Stimulated activated CD4-positive, alpha-beta T cell treated with anti-CD3 and anti-CD28 coated beads, Interleukin-2, amount 100 ng/mL, for 48 hours (primary cell): ENCODE measurements around the gene RAB42.
"Not testable (repeated sequence)": the region's sequence is repeated elsewhere in the genome, so short reads cannot be mapped to it uniquely, and the experiment has no call there.

ENCODE experiments used
- DNase-seq, 2 donors: peaks; one replicate each; pipeline ENCODE4 v3.0.0-alpha.2; 2020

Gene RAB42

GRCh38 chr1:28586585-28587391 is 5.3 kb upstream of the RAB42 start:
- not testable (repeated sequence) for DNase-seq

GRCh38 chr1:28592321-28593071 is 431 bp downstream of the RAB42 start:
- no peak for DNase-seq

- DNase-seq: not testable (repeated sequence)
Observed at GRCh38 chr1:28593988-28594356, 1.9 kb downstream of the RAB42 start.

GRCh38 chr1:28594686-28595411 is 2.8 kb downstream of the RAB42 start:
- DNase-seq: not testable (repeated sequence)

GRCh38 chr1:28595412-28596191 is 3.5 kb downstream of the RAB42 start:
- no peak for DNase-seq

GRCh38 chr1:28596276-28596675 is 4.2 kb downstream of the RAB42 start:
- not testable (repeated sequence) for DNase-seq

GRCh38 chr1:28601696-28602095 is 9.6 kb downstream of the RAB42 start:
- peak in 1 of 2 donors; percentile 8 for DNase-seq

GRCh38 chr1:28602536-28603439 is 10.7 kb downstream of the RAB42 start:
- peak in 1 of 2 donors; percentile 22 for DNase-seq

GRCh38 chr1:28604411-28604810 is 12.3 kb downstream of the RAB42 start:
- no peak for DNase-seq

GRCh38 chr1:28604962-28605361 is 12.9 kb downstream of the RAB42 start:
- no peak for DNase-seq

- no peak for DNase-seq
Observed at GRCh38 chr1:28606771-28607170, 14.7 kb downstream of the RAB42 start.

- DNase-seq: no peak
Observed at GRCh38 chr1:28613175-28613574, 21.1 kb downstream of the RAB42 start.

GRCh38 chr1:28631713-28632112 is 39.6 kb downstream of the RAB42 start:
- DNase-seq: no peak

GRCh38 chr1:28632560-28632959 is 40.5 kb downstream of the RAB42 start:
- no peak for DNase-seq

GRCh38 chr1:28640766-28641165 is 48.7 kb downstream of the RAB42 start:
- DNase-seq: no peak

GRCh38 chr1:28642056-28642846 is 50.2 kb downstream of the RAB42 start:
- DNase-seq: no peak

GRCh38 chr1:28642847-28643635 is 51.0 kb downstream of the RAB42 start, which contains the start of gene TAF12:
Gene TAF12 (minus strand): TSS chr1:28643067. CDS start chr1:28622081, 20,986 bp downstream.
- peak; percentile 88 to 90 for DNase-seq

GRCh38 chr1:28644494-28644893 is 52.4 kb downstream of the RAB42 start:
- no peak for DNase-seq
